Measurements from ENCODE around the gene NELL2. TPM values are rescaled to one million over a fixed set of nuclear protein-coding genes. Genes with fewer than 3 reads are reported as not detected.

NELL2 gene
- total RNA-seq, 6 donors from 2014 or later: 1.1 to 19.3 (median 4.2) TPM

DNA sequence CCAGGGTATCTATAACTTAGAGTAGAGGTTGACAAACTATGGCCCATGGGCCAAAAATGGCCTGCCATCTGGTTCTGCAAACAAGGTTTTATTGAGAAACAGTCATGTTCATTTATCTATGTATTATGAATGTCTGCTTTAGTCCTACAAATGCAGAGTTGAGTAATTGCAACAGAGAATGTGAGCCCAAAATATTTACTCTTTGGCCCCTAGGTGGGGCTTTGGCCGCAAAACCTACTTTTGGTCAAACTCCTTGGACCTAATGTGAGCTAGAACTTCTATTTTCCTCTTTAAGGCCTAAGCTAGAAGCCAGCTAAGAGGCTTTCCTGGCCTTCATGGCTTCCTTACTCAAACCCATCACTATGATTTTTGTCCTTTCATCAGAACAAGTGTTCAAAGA, 379.1 kb downstream of the NELL2 start:
- Histone ChIP-seq H3K27me3 (no peaks in the 10 kb centered on the region), H3K27ac (no peak overlapping the region), H3K4me3 (no peak overlapping the region), H3K9me3 (peaks cover 0 to 5% (median 2%) of the 10 kb centered on the region in 4 donors), H3K36me3 (no peaks in the 10 kb centered on the region), H3K4me1 (no peaks in the 10 kb centered on the region)
- WGBS, 2 donors: 69 to 88% methylated on average over 1 of the region's 1 CpG
- DNase-seq (no peak), ATAC-seq (ENCODE audit: low FRiP score in 2 of 2) (no peak)
- TF ChIP-seq POLR2AphosphoS5 (IDR thresholded peaks at IDR 0.05): no peak
- TF ChIP-seq EP300 (IDR thresholded peaks at IDR 0.05): no peak
- no peak for TF ChIP-seq POLR2A (IDR thresholded peaks at IDR 0.05)
- TF ChIP-seq, protein P1, sequence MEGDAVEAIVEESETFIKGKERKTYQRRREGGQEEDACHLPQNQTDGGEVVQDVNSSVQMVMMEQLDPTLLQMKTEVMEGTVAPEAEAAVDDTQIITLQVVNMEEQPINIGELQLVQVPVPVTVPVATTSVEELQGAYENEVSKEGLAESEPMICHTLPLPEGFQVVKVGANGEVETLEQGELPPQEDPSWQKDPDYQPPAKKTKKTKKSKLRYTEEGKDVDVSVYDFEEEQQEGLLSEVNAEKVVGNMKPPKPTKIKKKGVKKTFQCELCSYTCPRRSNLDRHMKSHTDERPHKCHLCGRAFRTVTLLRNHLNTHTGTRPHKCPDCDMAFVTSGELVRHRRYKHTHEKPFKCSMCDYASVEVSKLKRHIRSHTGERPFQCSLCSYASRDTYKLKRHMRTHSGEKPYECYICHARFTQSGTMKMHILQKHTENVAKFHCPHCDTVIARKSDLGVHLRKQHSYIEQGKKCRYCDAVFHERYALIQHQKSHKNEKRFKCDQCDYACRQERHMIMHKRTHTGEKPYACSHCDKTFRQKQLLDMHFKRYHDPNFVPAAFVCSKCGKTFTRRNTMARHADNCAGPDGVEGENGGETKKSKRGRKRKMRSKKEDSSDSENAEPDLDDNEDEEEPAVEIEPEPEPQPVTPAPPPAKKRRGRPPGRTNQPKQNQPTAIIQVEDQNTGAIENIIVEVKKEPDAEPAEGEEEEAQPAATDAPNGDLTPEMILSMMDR (IDR thresholded peaks at IDR 0.05): no peak

DNA sequence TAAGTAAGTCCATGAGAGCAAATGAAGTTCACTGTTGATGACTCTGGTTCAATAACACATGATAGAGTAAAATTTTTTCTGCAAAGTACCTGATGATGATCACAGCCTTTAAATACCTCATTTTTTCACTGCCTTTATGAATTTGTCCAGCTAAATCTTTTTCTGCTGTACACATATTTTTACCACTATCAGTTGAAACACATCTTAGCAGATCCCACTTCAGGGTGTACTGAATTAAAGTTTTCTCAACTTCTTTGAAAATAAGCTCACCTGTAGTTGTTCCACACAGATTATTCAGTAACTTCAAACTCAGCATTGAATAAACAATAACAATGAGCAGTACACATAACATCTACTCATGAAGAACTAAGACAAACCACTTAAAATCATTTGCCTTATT, 385.9 kb downstream of the NELL2 start:
- H3K27ac ChIP-seq: no peak overlapping the region
- H3K9me3 ChIP-seq: peaks cover 0 to 5% (median 0%) of the 10 kb centered on the region in 4 donors
- H3K4me3 ChIP-seq: no peak overlapping the region
- H3K4me1 ChIP-seq: no peaks in the 10 kb centered on the region
- TF ChIP-seq POLR2A (IDR thresholded peaks at IDR 0.05): no peak
- no peak for TF ChIP-seq EP300 (IDR thresholded peaks at IDR 0.05)
- TF ChIP-seq POLR2AphosphoS5 (IDR thresholded peaks at IDR 0.05): no peak
- TF ChIP-seq, protein P1 (IDR thresholded peaks at IDR 0.05): no peak
- DNase-seq: no peak
- no peak for ATAC-seq (ENCODE audit: low FRiP score in 2 of 2)
- no peaks in the 10 kb centered on the region for H3K36me3 ChIP-seq
- H3K27me3 ChIP-seq: no peaks in the 10 kb centered on the region

DNA sequence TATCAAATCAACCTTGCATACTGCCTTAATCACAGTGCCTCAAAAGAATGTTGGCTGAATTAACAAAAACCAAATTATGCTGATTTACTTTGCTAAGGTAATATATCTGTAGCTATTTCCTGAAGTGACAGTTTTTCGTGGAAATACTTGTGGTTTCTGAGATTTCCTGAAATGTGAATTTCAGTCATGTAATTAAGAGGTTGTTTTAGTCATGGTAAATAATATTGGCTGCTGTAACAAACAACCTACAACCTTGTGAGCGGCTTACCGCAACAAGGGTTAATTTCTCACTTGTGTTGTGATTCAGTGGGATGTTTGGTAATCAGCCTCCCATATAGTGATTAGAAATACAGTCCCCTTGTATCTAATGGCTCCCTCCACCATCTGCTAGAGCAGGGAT, 387.9 kb downstream of the NELL2 start:
- Histone ChIP-seq H3K27ac (no peak overlapping the region), H3K36me3 (no peaks in the 10 kb centered on the region), H3K27me3 (no peaks in the 10 kb centered on the region), H3K4me3 (no peak overlapping the region), H3K9me3 (peaks cover 0 to 5% (median 2%) of the 10 kb centered on the region in 4 donors), H3K4me1 (no peaks in the 10 kb centered on the region)
- TF ChIP-seq POLR2AphosphoS5 (IDR thresholded peaks at IDR 0.05) (no peak), POLR2A (IDR thresholded peaks at IDR 0.05) (no peak), EP300 (IDR thresholded peaks at IDR 0.05) (no peak)
- TF ChIP-seq, protein P1 (IDR thresholded peaks at IDR 0.05): no peak
- ATAC-seq (ENCODE audit: low FRiP score in 2 of 2) (no peak), DNase-seq (no peak)
- WGBS, 2 donors: 73 to 82% methylated on average over 3 of the region's 3 CpGs

DNA sequence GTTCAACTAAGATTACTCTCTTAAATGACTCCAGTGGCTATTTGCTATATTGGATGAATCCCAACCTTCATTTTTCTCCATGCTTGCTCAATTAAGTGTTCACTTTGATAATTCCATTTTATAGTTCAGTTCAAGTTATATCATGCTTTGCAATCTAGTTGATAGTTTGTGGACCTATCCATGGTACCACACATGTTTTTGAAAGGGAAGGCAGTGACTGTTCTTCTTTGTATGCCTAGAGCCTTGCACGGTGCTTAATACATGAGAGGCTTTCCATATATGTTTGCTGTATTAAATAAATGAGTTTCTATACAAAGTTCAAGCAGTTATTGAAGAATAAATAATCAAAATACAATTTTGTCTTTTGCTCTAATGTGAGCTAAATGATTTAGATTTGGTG, 391.3 kb downstream of the NELL2 start:
- no peaks in the 10 kb centered on the region for H3K4me1 ChIP-seq

More for the DNA sequence above, 391.3 kb downstream of the NELL2 start:
- no peaks in the 10 kb centered on the region for H3K36me3 ChIP-seq
- no peaks in the 10 kb centered on the region for H3K27me3 ChIP-seq
- no peak overlapping the region for H3K27ac ChIP-seq
- ATAC-seq (ENCODE audit: low FRiP score in 2 of 2): no peak
- 74 to 85% methylated on average over 1 of the region's 1 CpG for WGBS, 2 donors
- no peak for DNase-seq
- no peak overlapping the region for H3K4me3 ChIP-seq
- TF ChIP-seq POLR2AphosphoS5 (IDR thresholded peaks at IDR 0.05) (no peak), POLR2A (IDR thresholded peaks at IDR 0.05) (no peak), EP300 (IDR thresholded peaks at IDR 0.05) (no peak)
- TF ChIP-seq, protein P1 (IDR thresholded peaks at IDR 0.05): no peak
- peaks cover 0 to 12% (median 4%) of the 10 kb centered on the region in 4 donors for H3K9me3 ChIP-seq

Measured in upper lobe of left lung (tissue), 6 donors.